ENCODE measurements around the gene SCAP.

SCAP gene

GRCh38 chr3:47412842-47413520 is 62.8 kb downstream of the SCAP start:
- DNase-seq = no peak

GRCh38 chr3:47412453-47412756 is 63.3 kb downstream of the SCAP start:
- no peak for DNase-seq

- DNase-seq = no peak
Measured at GRCh38 chr3:47411696-47412452, 63.9 kb downstream of the SCAP start.

- DNase-seq = no peak
Measured at GRCh38 chr3:47410801-47411646, 64.7 kb downstream of the SCAP start.

GRCh38 chr3:47410417-47410720 is 65.4 kb downstream of the SCAP start:
- no peak for DNase-seq

GRCh38 chr3:47409688-47410416 is 65.9 kb downstream of the SCAP start:
- no peak for DNase-seq

GRCh38 chr3:47409284-47409683 is 66.5 kb downstream of the SCAP start:
- DNase-seq = no peak

- no peak for DNase-seq
Measured at GRCh38 chr3:47408839-47409229, 66.9 kb downstream of the SCAP start.

GRCh38 chr3:47407896-47408838 is 67.6 kb downstream of the SCAP start:
- no peak for DNase-seq

- no peak for DNase-seq
Measured at GRCh38 chr3:47407237-47407636, 68.5 kb downstream of the SCAP start.

GRCh38 chr3:47406762-47407149 is 69.0 kb downstream of the SCAP start:
- DNase-seq = no peak

- no peak for DNase-seq
Measured at GRCh38 chr3:47405820-47406761, 69.7 kb downstream of the SCAP start.

GRCh38 chr3:47404955-47405790 is 70.6 kb downstream of the SCAP start:
- DNase-seq = no peak

GRCh38 chr3:47404431-47404876 is 71.3 kb downstream of the SCAP start:
- no peak for DNase-seq

- no peak for DNase-seq
Measured at GRCh38 chr3:47399531-47400270, 76.0 kb downstream of the SCAP start.

GRCh38 chr3:47399016-47399415 is 76.7 kb downstream of the SCAP start:
- DNase-seq = no peak

GRCh38 chr3:47398228-47398627 is 77.5 kb downstream of the SCAP start:
- no peak for DNase-seq

- no peak for DNase-seq
Measured at GRCh38 chr3:47394881-47395280, 80.9 kb downstream of the SCAP start.
